Measurements from ENCODE around the gene ARMC9.

The ARMC9 gene

GRCh38 chr2:231318436-231318835, 120.0 kb downstream of the ARMC9 start:
- TF ChIP-seq Cebpa-rat (IDR thresholded peaks at IDR 0.05) = no peak
- no peaks in the 10 kb centered on the region for H3K36me3 ChIP-seq
- peaks cover 8% of the 10 kb centered on the region for H3K4me1 ChIP-seq
- no peak overlapping the region for H3K4me2 ChIP-seq
- peaks cover 31% of the 10 kb centered on the region for H3K9me3 ChIP-seq
- no peaks in the 10 kb centered on the region for H4K20me1 ChIP-seq
- no peaks in the 10 kb centered on the region for H3K27me3 ChIP-seq
- H3K9ac ChIP-seq = no peak overlapping the region
- no peak overlapping the region for H3K4me3 ChIP-seq
- H3K27ac ChIP-seq = no peak overlapping the region

DNA sequence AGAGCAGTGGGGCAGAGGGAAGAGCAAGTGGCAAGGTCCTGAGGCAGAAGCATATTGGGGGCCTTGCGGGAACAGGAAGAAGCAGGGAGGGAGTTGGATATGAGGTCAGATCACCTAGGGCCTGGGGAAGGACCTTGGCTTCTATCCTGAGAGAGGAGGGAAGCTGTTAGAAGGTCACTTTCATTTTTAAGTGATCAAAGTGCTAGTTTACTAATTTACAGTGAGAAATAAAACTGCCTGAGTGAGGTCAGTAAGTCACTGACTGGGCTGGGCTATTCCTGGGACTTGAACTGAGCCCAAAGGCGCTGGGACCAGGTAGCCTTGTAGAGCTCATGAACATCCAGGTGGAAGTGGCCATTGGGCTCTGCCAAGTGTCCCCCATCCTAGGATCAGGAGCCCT, 120.5 kb downstream of the ARMC9 start:
- no peaks in the 10 kb centered on the region for H4K20me1 ChIP-seq
- H3K36me3 ChIP-seq = no peaks in the 10 kb centered on the region
- H3K27ac ChIP-seq = no peak overlapping the region
- peaks cover 8% of the 10 kb centered on the region for H3K4me1 ChIP-seq
- no peak overlapping the region for H3K4me2 ChIP-seq
- H3K4me3 ChIP-seq = no peak overlapping the region
- no peak overlapping the region for H3K9ac ChIP-seq
- no peak for TF ChIP-seq Cebpa-rat (IDR thresholded peaks at IDR 0.05)
- no peaks in the 10 kb centered on the region for H3K27me3 ChIP-seq
- peaks cover 31% of the 10 kb centered on the region for H3K9me3 ChIP-seq

DNA sequence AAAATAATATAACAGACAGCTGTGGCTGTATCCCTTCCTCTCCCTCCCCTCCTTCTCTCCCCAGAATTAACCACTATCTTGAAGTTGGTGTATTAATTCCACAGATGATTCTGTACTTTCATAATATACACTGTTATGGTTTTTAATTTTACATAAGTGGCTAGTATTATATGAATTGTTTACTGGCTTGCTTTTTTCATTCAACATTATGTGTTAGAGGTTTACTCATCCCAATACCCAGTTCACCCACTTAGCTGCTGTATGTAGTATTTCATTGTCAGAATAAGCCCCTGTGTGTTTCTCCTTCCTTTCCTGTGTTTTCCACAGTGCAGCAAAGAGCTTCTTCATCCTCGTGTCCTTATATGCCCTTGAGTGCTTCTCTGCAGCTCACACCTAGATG, 121.4 kb downstream of the ARMC9 start:
- peaks cover 8% of the 10 kb centered on the region for H3K4me1 ChIP-seq
- H3K9me3 ChIP-seq = peaks cover 31% of the 10 kb centered on the region
- no peaks in the 10 kb centered on the region for H4K20me1 ChIP-seq
- H3K4me2 ChIP-seq = no peak overlapping the region
- H3K27ac ChIP-seq = no peak overlapping the region
- H3K9ac ChIP-seq = no peak overlapping the region
- no peaks in the 10 kb centered on the region for H3K27me3 ChIP-seq
- no peaks in the 10 kb centered on the region for H3K36me3 ChIP-seq
- TF ChIP-seq Cebpa-rat (IDR thresholded peaks at IDR 0.05) = no peak
- H3K4me3 ChIP-seq = no peak overlapping the region

GRCh38 chr2:231321021-231321420, 122.6 kb downstream of the ARMC9 start:
- H4K20me1 ChIP-seq = no peaks in the 10 kb centered on the region
- no peak overlapping the region for H3K27ac ChIP-seq
- no peak overlapping the region for H3K9ac ChIP-seq
- no peak overlapping the region for H3K4me2 ChIP-seq
- no peaks in the 10 kb centered on the region for H3K27me3 ChIP-seq
- peaks cover 4% of the 10 kb centered on the region for H3K4me1 ChIP-seq
- H3K9me3 ChIP-seq = peaks cover 30% of the 10 kb centered on the region
- no peak for TF ChIP-seq Cebpa-rat (IDR thresholded peaks at IDR 0.05)
- no peak overlapping the region for H3K4me3 ChIP-seq
- no peaks in the 10 kb centered on the region for H3K36me3 ChIP-seq

DNA sequence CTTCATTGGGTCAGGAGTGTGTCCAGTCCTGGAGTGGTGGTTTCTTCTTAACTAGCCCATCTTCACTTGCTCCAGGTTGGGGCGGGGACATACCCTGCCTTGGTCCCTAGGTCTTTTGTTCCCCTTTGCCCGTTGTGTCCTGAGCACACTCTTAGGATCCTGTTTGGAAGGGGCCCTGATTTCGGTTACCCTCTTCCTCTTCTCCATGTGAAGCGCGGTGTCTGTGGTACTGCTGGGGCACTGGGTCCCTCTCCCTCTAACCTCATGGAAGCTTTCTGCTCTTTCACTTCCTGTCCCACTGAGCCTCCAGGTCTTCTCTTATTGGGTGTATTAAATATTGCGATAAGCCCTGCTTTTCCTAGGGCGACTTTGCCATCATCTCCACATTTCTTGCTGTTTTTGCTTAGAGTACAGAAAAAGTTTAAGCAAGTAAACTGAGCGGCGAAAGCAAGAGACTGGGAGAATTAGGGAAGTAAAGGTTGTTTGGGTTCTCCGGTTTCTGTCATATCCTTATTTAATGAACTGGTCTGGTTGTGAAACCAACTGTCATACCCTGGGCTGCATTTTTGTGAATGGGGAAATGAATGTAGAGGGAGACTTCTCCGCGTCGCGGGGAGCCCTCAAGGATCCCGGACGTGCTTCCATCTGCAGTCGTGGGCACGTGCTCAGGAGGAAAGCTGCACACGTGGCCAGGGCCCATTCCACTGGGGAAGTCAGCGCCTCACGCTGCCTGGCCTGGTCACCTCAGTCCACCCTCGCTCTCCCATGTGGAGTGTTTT, 123.3 kb downstream of the ARMC9 start:
- Histone ChIP-seq H3K27ac (no peak overlapping the region), H4K20me1 (no peaks in the 10 kb centered on the region), H3K4me2 (no peak overlapping the region), H3K4me1 (no peaks in the 10 kb centered on the region; the same call in 1 of the 2 replicates), H3K4me3 (no peak overlapping the region), H3K9me3 (peaks cover 23% of the 10 kb centered on the region), H3K27me3 (no peaks in the 10 kb centered on the region), H3K36me3 (no peaks in the 10 kb centered on the region), H3K9ac (no peak overlapping the region)
- no peak for TF ChIP-seq Cebpa-rat (IDR thresholded peaks at IDR 0.05)

DNA sequence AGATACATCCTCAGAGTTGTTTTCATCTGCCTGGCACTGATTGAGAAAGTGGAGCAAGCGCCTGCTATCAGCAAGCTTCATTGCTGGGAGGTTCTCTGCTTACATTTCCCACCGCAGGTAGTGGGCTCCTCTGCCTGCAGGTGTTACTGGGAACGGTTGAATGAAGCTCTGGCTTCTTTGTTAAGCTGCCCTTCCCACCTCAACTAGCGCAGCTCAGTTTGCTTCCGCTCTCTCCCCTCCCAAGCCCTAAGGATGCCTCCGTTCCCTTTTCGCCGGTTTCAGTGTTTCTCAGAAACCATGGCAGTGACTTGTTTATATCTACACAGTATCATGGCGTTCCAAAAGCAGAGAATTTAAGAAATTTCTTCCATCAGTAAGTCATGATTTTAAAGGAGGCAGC, 124.9 kb downstream of the ARMC9 start:
- no peaks in the 10 kb centered on the region; the same call in 1 of the 2 replicates for H3K4me1 ChIP-seq
- H3K36me3 ChIP-seq = no peaks in the 10 kb centered on the region
- no peaks in the 10 kb centered on the region for H4K20me1 ChIP-seq
- peaks cover 7% of the 10 kb centered on the region for H3K9me3 ChIP-seq
- no peak overlapping the region for H3K9ac ChIP-seq
- TF ChIP-seq Cebpa-rat (IDR thresholded peaks at IDR 0.05) = no peak
- H3K27me3 ChIP-seq = no peaks in the 10 kb centered on the region
- no peak overlapping the region for H3K27ac ChIP-seq
- no peak overlapping the region for H3K4me3 ChIP-seq
- H3K4me2 ChIP-seq = no peak overlapping the region

DNA sequence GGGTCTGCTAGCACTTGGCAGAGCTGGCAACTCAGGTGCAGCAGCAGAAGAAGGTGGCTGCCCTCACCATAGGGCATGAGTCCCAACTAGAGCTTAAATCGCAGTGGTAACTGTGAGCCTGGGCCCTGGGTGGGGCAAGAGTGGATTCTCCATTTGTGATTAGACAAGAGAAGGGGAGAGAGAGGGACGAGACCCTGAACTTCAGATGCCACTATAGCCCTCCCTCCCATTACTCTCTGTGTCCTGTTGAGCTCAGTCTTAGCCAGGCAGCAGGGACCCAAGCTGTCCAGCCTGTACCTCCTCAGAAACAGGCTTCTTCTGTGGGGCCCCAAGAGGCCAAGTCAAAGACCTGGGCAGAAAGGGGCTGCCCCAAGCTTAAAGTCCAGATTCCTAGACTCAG, 127.4 kb downstream of the ARMC9 start:
- no peak overlapping the region for H3K9ac ChIP-seq
- no peaks in the 10 kb centered on the region for H3K27me3 ChIP-seq
- no peak overlapping the region for H3K4me2 ChIP-seq
- H4K20me1 ChIP-seq = no peaks in the 10 kb centered on the region
- H3K4me1 ChIP-seq = no peaks in the 10 kb centered on the region; the same call in 1 of the 2 replicates
- no peak overlapping the region for H3K27ac ChIP-seq
- no peaks in the 10 kb centered on the region for H3K36me3 ChIP-seq
- no peak overlapping the region for H3K4me3 ChIP-seq
- TF ChIP-seq Cebpa-rat (IDR thresholded peaks at IDR 0.05) = no peak
- H3K9me3 ChIP-seq = no peaks in the 10 kb centered on the region

- no peaks in the 10 kb centered on the region; the same call in 1 of the 2 replicates for H3K4me1 ChIP-seq
- H3K36me3 ChIP-seq = no peaks in the 10 kb centered on the region
- no peaks in the 10 kb centered on the region for H3K9me3 ChIP-seq
- no peak for TF ChIP-seq Cebpa-rat (IDR thresholded peaks at IDR 0.05)
- no peak overlapping the region for H3K4me2 ChIP-seq
- no peak overlapping the region for H3K4me3 ChIP-seq
- no peaks in the 10 kb centered on the region for H3K27me3 ChIP-seq
- H3K9ac ChIP-seq = no peak overlapping the region
- H4K20me1 ChIP-seq = no peaks in the 10 kb centered on the region
- no peak overlapping the region for H3K27ac ChIP-seq
Measured at GRCh38 chr2:231326404-231326803, 128.0 kb downstream of the ARMC9 start.

GRCh38 chr2:231330311-231330710, 131.9 kb downstream of the ARMC9 start:
- Histone ChIP-seq H3K9ac (no peak overlapping the region), H3K36me3 (no peaks in the 10 kb centered on the region), H3K4me2 (no peak overlapping the region), H3K27me3 (no peaks in the 10 kb centered on the region), H3K9me3 (no peaks in the 10 kb centered on the region), H3K27ac (no peak overlapping the region), H3K4me3 (no peak overlapping the region), H3K4me1 (no peaks in the 10 kb centered on the region), H4K20me1 (no peaks in the 10 kb centered on the region)
- TF ChIP-seq Cebpa-rat (IDR thresholded peaks at IDR 0.05) = no peak

DNA sequence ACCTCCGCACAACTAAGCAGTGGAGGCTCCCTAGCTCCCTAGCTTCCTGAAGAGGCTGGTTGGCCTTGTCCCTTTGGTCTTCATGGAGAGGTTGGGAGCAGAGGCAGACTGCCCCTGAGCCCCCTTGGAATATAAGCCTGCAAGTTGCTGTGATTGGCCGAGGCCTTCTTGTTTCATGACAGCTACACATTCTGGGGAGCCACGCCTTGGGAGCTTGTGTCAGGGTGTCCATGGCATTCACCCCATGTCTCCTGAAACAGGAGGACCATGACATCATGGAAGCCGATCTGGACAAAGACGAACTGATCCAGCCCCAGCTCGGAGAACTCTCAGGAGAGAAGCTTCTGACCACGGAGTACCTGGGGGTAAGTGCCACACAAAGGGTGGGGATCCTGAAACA, 133.1 kb downstream of the ARMC9 start:
- no peaks in the 10 kb centered on the region for H4K20me1 ChIP-seq
- H3K27ac ChIP-seq = no peak overlapping the region
- no peaks in the 10 kb centered on the region for H3K27me3 ChIP-seq
- H3K4me3 ChIP-seq = no peak overlapping the region
- TF ChIP-seq Cebpa-rat (IDR thresholded peaks at IDR 0.05) = no peak
- no peaks in the 10 kb centered on the region for H3K36me3 ChIP-seq
- no peaks in the 10 kb centered on the region for H3K4me1 ChIP-seq
- H3K9me3 ChIP-seq = no peaks in the 10 kb centered on the region
- no peak overlapping the region for H3K9ac ChIP-seq
- H3K4me2 ChIP-seq = no peak overlapping the region

Measured in BLaER1 (cell line).